ELR (cell line): Measurements from ENCODE around the gene CMTM7.
"Not testable (repeated sequence)": the region's sequence is repeated elsewhere in the genome, so short reads cannot be mapped to it uniquely, and the experiment has no call there.

Source experiments
- DNase-seq: peaks from one replicate; pipeline ENCODE4 v3.0.0-alpha.2; 2015; ENCODE audit warnings: low read depth

Gene CMTM7

GRCh38 chr3:32438596-32439344, 47.1 kb downstream of the CMTM7 start:
- DNase-seq: no peak

GRCh38 chr3:32439421-32439820, 47.8 kb downstream of the CMTM7 start:
- not testable (repeated sequence) for DNase-seq

- DNase-seq: no peak
These were observed 49.1 kb downstream of the CMTM7 start for GRCh38 chr3:32440611-32441350.

- DNase-seq: peak; percentile 71
These were observed 51.1 kb downstream of the CMTM7 start for GRCh38 chr3:32442766-32443165.

- DNase-seq: peak; percentile 70
These were observed 51.8 kb downstream of the CMTM7 start for GRCh38 chr3:32443478-32443877.

- DNase-seq: no peak
These were observed 56.3 kb downstream of the CMTM7 start for GRCh38 chr3:32447865-32448400.

GRCh38 chr3:32448686-32449474, 57.2 kb downstream of the CMTM7 start:
- DNase-seq: no peak

GRCh38 chr3:32449691-32450090, 58.0 kb downstream of the CMTM7 start:
- DNase-seq: no peak

GRCh38 chr3:32450426-32450825, 58.8 kb downstream of the CMTM7 start:
- no peak for DNase-seq

GRCh38 chr3:32450992-32451659, 59.5 kb downstream of the CMTM7 start:
- DNase-seq: no peak

GRCh38 chr3:32452009-32452408, 60.4 kb downstream of the CMTM7 start:
- DNase-seq: no peak

GRCh38 chr3:32453346-32453745, 61.7 kb downstream of the CMTM7 start:
- peak; percentile 56 for DNase-seq

GRCh38 chr3:32454111-32454510, 62.5 kb downstream of the CMTM7 start:
- no peak for DNase-seq

- no peak for DNase-seq
These were observed 63.3 kb downstream of the CMTM7 start for GRCh38 chr3:32454731-32455608.

- no peak for DNase-seq
These were observed 64.2 kb downstream of the CMTM7 start for GRCh38 chr3:32455609-32456428.

GRCh38 chr3:32456429-32457130, 64.9 kb downstream of the CMTM7 start:
- no peak for DNase-seq

- no peak for DNase-seq
These were observed 66.4 kb downstream of the CMTM7 start for GRCh38 chr3:32457971-32458471.

GRCh38 chr3:32459450-32459849, 67.8 kb downstream of the CMTM7 start:
- DNase-seq: no peak
